Endodermal cell (in vitro differentiated cells): ENCODE measurements around the gene CYYR1. TPM values are rescaled to one million over a fixed set of nuclear protein-coding genes. Genes with fewer than 3 reads are reported as not detected.
A peak's percentile ranks its signal among the peaks of the same experiment; 100 is the strongest.

Experiments
- DNase-seq: peaks from one replicate; pipeline ENCODE4 v3.0.0-alpha.2; 2017
- H3K27ac ChIP-seq: 2 replicates; pipeline ENCODE4 v1.5.1; 2013; ENCODE audit warnings: mild to moderate bottlenecking, low read depth, low read length, moderate library complexity
- H3K27me3 ChIP-seq: 2 replicates; pipeline ENCODE4 v1.6.1; 2013; ENCODE audit warnings: mild to moderate bottlenecking, low read length, moderate library complexity; ENCODE audit not compliant: insufficient read depth, control insufficient read depth, poor library complexity, severe bottlenecking
- H3K36me3 ChIP-seq: 2 replicates; pipeline ENCODE4 v1.7.0; 2013; ENCODE audit warnings: mild to moderate bottlenecking, low read length, moderate library complexity; ENCODE audit not compliant: control insufficient read depth, insufficient read depth
- H3K4me1 ChIP-seq: one replicate; pipeline ENCODE4 v1.7.0; 2013; ENCODE audit warnings: low read length; ENCODE audit not compliant: control insufficient read depth, insufficient read depth
- H3K4me3 ChIP-seq: 2 replicates; pipeline ENCODE4 v1.5.1; 2013; ENCODE audit warnings: mild to moderate bottlenecking, low read length, moderate library complexity
- H3K9ac ChIP-seq: 2 replicates; pipeline ENCODE4 v1.6.1; 2013; ENCODE audit warnings: mild to moderate bottlenecking, low read length, moderate library complexity; ENCODE audit not compliant: poor library complexity, severe bottlenecking; ENCODE audit errors: extremely low read depth
- H3K9me3 ChIP-seq: 2 replicates; pipeline ENCODE4 v1.6.1; 2013; ENCODE audit warnings: mild to moderate bottlenecking, low read length, moderate library complexity; ENCODE audit not compliant: control insufficient read depth
- H3K27ac Mint-ChIP-seq: 2 replicates; pipeline ENCODE4 v1.8.0; 2020; ENCODE audit warnings: mixed read lengths
- H3K27me3 Mint-ChIP-seq: 2 replicates; pipeline ENCODE4 v1.8.0; 2021; ENCODE audit warnings: mild to moderate bottlenecking, mixed read lengths; ENCODE audit not compliant: insufficient read depth
- H3K36me3 Mint-ChIP-seq: 2 replicates; pipeline ENCODE4 v1.8.0; 2020; ENCODE audit warnings: low read depth, mixed read lengths
- H3K4me1 Mint-ChIP-seq: 2 replicates; pipeline ENCODE4 v1.8.0; 2020; ENCODE audit warnings: mixed read lengths
- H3K4me3 Mint-ChIP-seq: 2 replicates; pipeline ENCODE4 v1.8.0; 2020; ENCODE audit warnings: mild to moderate bottlenecking, moderate library complexity, mixed read lengths
- H3K9me3 Mint-ChIP-seq: 2 replicates; pipeline ENCODE4 v1.8.0; 2020; ENCODE audit warnings: mild to moderate bottlenecking, mixed read lengths
- WGBS, 2 experiments: methylation state at CpG; one replicate each; pipeline versions ENCODE4 v1.1.5 to v1.1.7; 2013; ENCODE audit warnings: missing lambda C conversion rate in 2 of 2, mixed read lengths in 1 of 2; ENCODE audit not compliant: insufficient coverage in 1 of 2, insufficient read length in 1 of 2; 5-methylcytosine and 5-hydroxymethylcytosine counted together
- total RNA-seq, 2 donors: library from RNA; stranded (reverse); fragmentation: NEBNext Ultra II Directional in 1 of 2; extraction: Animal tissue kit (Norgen Biotek cat#: 25700) in 1 of 2; gene quantifications; 2 replicates in 1 of 2; 3 replicates in 1 of 2; pipeline ENCODE4 v1.2.1, GENCODE V29; 2021
- TF ChIP-seq, protein P1 (sequence below): fragments of 200-600 bp; sonication (generic); conservative IDR thresholded peaks from 2 replicates; pipeline ENCODE4 v1.5.0; 2021; ENCODE audit warnings: antibody characterized with exemption, mild to moderate bottlenecking

The CYYR1 gene
- total RNA-seq, 2 donors from 2014 or later, result 16.8 to 16.9 TPM

DNA sequence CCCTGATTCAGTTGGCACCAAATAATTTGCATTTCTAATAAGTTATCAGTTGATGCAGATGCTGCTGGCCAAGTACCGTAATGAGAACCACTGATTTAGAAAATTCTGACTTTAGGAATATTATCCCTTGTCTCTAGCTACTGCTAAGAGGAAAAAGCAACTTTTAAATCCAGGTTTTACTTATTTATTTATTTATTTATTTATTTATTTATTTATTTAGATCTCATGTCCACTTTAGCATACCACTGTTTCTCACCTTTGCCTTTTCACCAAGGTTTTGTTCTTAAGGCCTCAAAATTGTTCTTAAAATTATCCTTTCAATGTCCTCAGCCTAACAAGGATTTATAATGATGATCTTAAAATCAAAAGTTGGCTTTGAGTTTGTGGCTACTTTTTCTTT lies 8.7 kb upstream of the CYYR1 start:
- H3K9ac ChIP-seq, result no peak overlapping the region
- H3K9me3 ChIP-seq, result peaks cover 10% of the 10 kb centered on the region
- no peaks in the 10 kb centered on the region for H3K4me1 ChIP-seq
- H3K36me3 Mint-ChIP-seq, result no peaks in the 10 kb centered on the region
- 94 to 100% methylated on average over 1 of the region's 1 CpG for WGBS, 2 experiments
- no peak for DNase-seq
- TF ChIP-seq, protein P1, sequence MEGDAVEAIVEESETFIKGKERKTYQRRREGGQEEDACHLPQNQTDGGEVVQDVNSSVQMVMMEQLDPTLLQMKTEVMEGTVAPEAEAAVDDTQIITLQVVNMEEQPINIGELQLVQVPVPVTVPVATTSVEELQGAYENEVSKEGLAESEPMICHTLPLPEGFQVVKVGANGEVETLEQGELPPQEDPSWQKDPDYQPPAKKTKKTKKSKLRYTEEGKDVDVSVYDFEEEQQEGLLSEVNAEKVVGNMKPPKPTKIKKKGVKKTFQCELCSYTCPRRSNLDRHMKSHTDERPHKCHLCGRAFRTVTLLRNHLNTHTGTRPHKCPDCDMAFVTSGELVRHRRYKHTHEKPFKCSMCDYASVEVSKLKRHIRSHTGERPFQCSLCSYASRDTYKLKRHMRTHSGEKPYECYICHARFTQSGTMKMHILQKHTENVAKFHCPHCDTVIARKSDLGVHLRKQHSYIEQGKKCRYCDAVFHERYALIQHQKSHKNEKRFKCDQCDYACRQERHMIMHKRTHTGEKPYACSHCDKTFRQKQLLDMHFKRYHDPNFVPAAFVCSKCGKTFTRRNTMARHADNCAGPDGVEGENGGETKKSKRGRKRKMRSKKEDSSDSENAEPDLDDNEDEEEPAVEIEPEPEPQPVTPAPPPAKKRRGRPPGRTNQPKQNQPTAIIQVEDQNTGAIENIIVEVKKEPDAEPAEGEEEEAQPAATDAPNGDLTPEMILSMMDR, result no peak
- H3K27me3 ChIP-seq, result no peaks in the 10 kb centered on the region
- no peak overlapping the region for H3K27ac Mint-ChIP-seq
- no peak overlapping the region for H3K4me3 Mint-ChIP-seq
- H3K4me1 Mint-ChIP-seq, result peaks cover 7% of the 10 kb centered on the region
- H3K4me3 ChIP-seq, result no peak overlapping the region
- no peaks in the 10 kb centered on the region for H3K27me3 Mint-ChIP-seq
- H3K27ac ChIP-seq, result no peak overlapping the region
- H3K9me3 Mint-ChIP-seq, result peaks cover 16% of the 10 kb centered on the region
- H3K36me3 ChIP-seq, result no peaks in the 10 kb centered on the region

DNA sequence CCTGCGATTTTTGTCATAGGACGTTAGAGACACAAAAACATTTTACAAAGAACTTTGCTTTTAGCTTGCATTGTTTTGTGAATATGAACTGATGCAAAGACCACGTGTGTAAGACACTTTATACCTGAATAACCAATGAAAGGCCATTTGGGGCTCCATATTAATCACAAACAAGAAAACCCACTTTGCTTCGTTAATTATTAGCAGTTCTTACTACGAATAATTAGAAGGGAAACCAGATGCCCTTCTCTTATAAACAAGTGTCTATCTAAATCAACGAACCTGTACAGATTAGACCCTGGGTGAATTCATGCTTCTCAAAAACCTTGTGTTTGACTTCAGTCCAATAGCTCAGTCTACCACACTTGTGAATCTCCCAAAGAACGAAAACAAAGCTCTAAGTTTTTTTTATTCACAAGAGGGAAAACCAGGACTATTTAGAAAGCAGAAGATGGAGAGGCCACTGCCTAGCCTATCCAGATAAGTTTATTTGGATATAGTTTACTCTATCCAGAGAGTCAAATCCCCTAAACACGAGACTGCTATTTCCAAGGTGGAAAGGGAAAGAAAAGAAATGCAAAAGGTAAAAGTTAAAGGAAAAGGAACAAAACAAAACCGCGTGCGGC lies 897 bp downstream of the CYYR1 start:
- H3K9ac ChIP-seq, result peak overlapping the region; percentile 76
- 3 to 5% methylated on average over 7 to 11 of the region's 11 CpGs for WGBS, 2 experiments
- no peaks in the 10 kb centered on the region for H3K4me1 ChIP-seq
- no peaks in the 10 kb centered on the region for H3K27me3 ChIP-seq
- TF ChIP-seq, protein P1, result no peak
- peak overlapping the region; percentile 84 for H3K27ac ChIP-seq
- H3K4me3 Mint-ChIP-seq, result peak overlapping the region; percentile 79
- no peak for DNase-seq
- H3K4me3 ChIP-seq, result peak overlapping the region; percentile 91
- no peaks in the 10 kb centered on the region for H3K27me3 Mint-ChIP-seq
- H3K4me1 Mint-ChIP-seq, result peaks cover 14% of the 10 kb centered on the region
- peaks cover 8% of the 10 kb centered on the region for H3K9me3 Mint-ChIP-seq
- peak overlapping the region; percentile 97 for H3K27ac Mint-ChIP-seq
- H3K36me3 Mint-ChIP-seq, result peaks cover 10% of the 10 kb centered on the region
- H3K9me3 ChIP-seq, result peaks cover 4% of the 10 kb centered on the region
- H3K36me3 ChIP-seq, result no peaks in the 10 kb centered on the region

DNA sequence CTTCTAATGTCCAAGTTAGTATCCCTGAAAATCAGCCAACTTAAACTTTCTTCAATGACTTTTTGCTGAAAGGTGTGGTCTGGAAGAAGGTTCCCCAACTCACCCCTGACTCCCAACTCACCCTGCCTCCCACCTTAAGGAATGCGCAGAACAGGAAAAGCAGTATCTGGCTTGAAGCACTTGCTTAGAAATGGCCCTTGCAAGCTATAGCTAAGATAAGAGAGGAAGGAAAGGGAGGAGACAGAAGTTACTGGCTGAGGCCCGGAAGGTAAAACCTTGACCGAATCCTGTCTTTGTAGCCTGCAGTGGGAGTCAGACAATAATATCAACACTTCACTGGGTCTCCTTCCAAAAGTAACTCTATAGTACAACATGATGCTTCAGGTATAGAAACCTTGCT lies 2.9 kb downstream of the CYYR1 start:
- Histone ChIP-seq H3K4me3 (peak overlapping the region; percentile 91), H3K27ac (no peak overlapping the region), H3K36me3 (peaks cover 6% of the 10 kb centered on the region), H3K4me1 (no peaks in the 10 kb centered on the region), H3K9ac (no peak overlapping the region), H3K27me3 (no peaks in the 10 kb centered on the region), H3K9me3 (peaks cover 4% of the 10 kb centered on the region)
- H3K27me3 Mint-ChIP-seq, result no peaks in the 10 kb centered on the region
- DNase-seq, result no peak
- H3K4me1 Mint-ChIP-seq, result peaks cover 14% of the 10 kb centered on the region
- H3K4me3 Mint-ChIP-seq, result peak overlapping the region; percentile 79
- H3K36me3 Mint-ChIP-seq, result peaks cover 15% of the 10 kb centered on the region
- H3K27ac Mint-ChIP-seq, result no peak overlapping the region
- WGBS, 2 experiments, result 86% methylated on average over 3 of the region's 3 CpGs; no CpG with 5 or more reads in 1 of the 2 experiments
- TF ChIP-seq, protein P1, result no peak
- H3K9me3 Mint-ChIP-seq, result peaks cover 8% of the 10 kb centered on the region
